Fibroblast of lung (primary cell): ENCODE measurements around the gene TMEM52. TPM values are rescaled to one million over a fixed set of nuclear protein-coding genes. Genes with fewer than 3 reads are reported as not detected.
"Not testable (repeated sequence)": the region's sequence is repeated elsewhere in the genome, so short reads cannot be mapped to it uniquely, and the experiment has no call there.

Experiments used
- DNase-seq, 2 donors: peaks; one replicate each; pipeline versions ENCODE4 v3.0.0 to v3.0.0-alpha.2; 2010; ENCODE audit warnings: low read depth in 2 of 2
- H2AFZ ChIP-seq: 2 replicates; pipeline ENCODE4 v1.5.1; 2012; ENCODE audit warnings: low read length, control low read depth, inconsistent platforms
- H3K27ac ChIP-seq: 2 replicates; pipeline ENCODE4 v1.5.1; 2011; ENCODE audit warnings: low read length, control low read depth; ENCODE audit not compliant: insufficient read depth
- H3K27me3 ChIP-seq: 2 replicates; pipeline ENCODE4 v1.5.1; 2011; ENCODE audit warnings: mild to moderate bottlenecking, low read length; ENCODE audit not compliant: control insufficient read depth, insufficient read depth
- H3K36me3 ChIP-seq: 2 replicates; pipeline ENCODE4 v1.5.1; 2011; ENCODE audit warnings: low read length; ENCODE audit not compliant: control insufficient read depth, insufficient read depth
- H3K4me1 ChIP-seq: 2 replicates; pipeline ENCODE4 v1.5.1; 2011; ENCODE audit warnings: low read length; ENCODE audit not compliant: control insufficient read depth, insufficient read depth; ENCODE audit errors: extremely low read depth
- H3K4me2 ChIP-seq: 2 replicates; pipeline ENCODE4 v1.5.1; 2011; ENCODE audit warnings: low read length, control low read depth; ENCODE audit not compliant: insufficient read depth; ENCODE audit errors: extremely low read depth
- H3K4me3 ChIP-seq, 4 experiments: fragments of 200-600 bp in 1 of 4; sonication (generic) in 1 of 4; replicated peaks in 1 of 4; 2 replicates each; pipeline ENCODE4 v1.5.1; 2011 to 2016; ENCODE audit warnings: low read length in 4 of 4, low read depth in 3 of 4, mild to moderate bottlenecking in 3 of 4, control low read depth in 2 of 4, inconsistent platforms in 1 of 4, mixed read lengths in 1 of 4; ENCODE audit not compliant: insufficient read depth in 1 of 4; ENCODE audit errors: control extremely low read depth in 1 of 4
- H3K79me2 ChIP-seq: 2 replicates; pipeline ENCODE4 v1.5.1; 2012; ENCODE audit warnings: mild to moderate bottlenecking, low read length, inconsistent platforms; ENCODE audit not compliant: control insufficient read depth, insufficient read depth
- H3K9ac ChIP-seq: 2 replicates; pipeline ENCODE4 v1.5.1; 2011; ENCODE audit warnings: mild to moderate bottlenecking, low read length, control low read depth; ENCODE audit not compliant: insufficient read depth
- H3K9me3 ChIP-seq: 2 replicates; pipeline ENCODE4 v1.5.1; 2012; ENCODE audit warnings: low read depth, low read length; ENCODE audit not compliant: control insufficient read depth, insufficient read depth
- H4K20me1 ChIP-seq: 2 replicates; pipeline ENCODE4 v1.5.1; 2011; ENCODE audit warnings: low read length; ENCODE audit not compliant: control insufficient read depth, insufficient read depth; ENCODE audit errors: extremely low read depth
- CTCF ChIP-seq, 2 donors: IDR thresholded peaks in 1 of 2; conservative IDR thresholded peaks in 1 of 2; 1 replicate in 1 of 2; 2 replicates in 1 of 2; pipeline ENCODE4 v1.5.1; 2011 to 2012; ENCODE audit warnings: low read length in 2 of 2, control low read depth in 1 of 2, inconsistent platforms in 1 of 2, low read depth in 1 of 2, mild to moderate bottlenecking in 1 of 2
- EZH2 ChIP-seq: IDR thresholded peaks from 2 replicates; pipeline ENCODE4 v1.5.1; 2012; ENCODE audit warnings: low read length, control low read depth, mild to moderate bottlenecking; ENCODE audit errors: missing control alignments
- polyA plus RNA-seq, 2 donors: library from polyadenylated mRNA; depleted of rRNA in 1 of 2; stranded (reverse) in 1 of 2; unstranded in 1 of 2; fragments of >200 nt; gene quantifications; 2 replicates each; pipeline ENCODE4 v1.2.1, GENCODE V29; 2011 to 2012; ENCODE audit warnings: missing spikeins in 1 of 2
- total RNA-seq: library from RNA; depleted of rRNA; stranded (reverse); fragments of >200 nt; gene quantifications from 2 replicates; pipeline ENCODE4 v1.2.1, GENCODE V29; 2014

Gene TMEM52
- total and polyA plus RNA-seq, 2 donors (not counting 1 experiment from before 2014, with no cell fraction given), result 0.17 to 0.42 TPM

GRCh38 chr1:1890506-1891348, 28.4 kb downstream of the TMEM52 start, which contains the start of gene GNB1:
GNB1 (minus strand) TSS chr1:1891087; CDS start chr1:1825453, 65,634 bp downstream.
- Histone ChIP-seq H3K36me3 (peaks cover 2% of the 10 kb centered on the region), H2AFZ (peak within 1 kb of the TSS; percentile 83), H4K20me1 (peaks cover 8% of the 10 kb centered on the region), H3K9me3 (no peaks in the 10 kb centered on the region), H3K4me2 (peak within 1 kb of the TSS; percentile 99), H3K27ac (peak within 1 kb of the TSS; percentile 93), H3K4me3 (peak within 1 kb of the TSS; percentile 67 to 91 (median 80)), H3K4me1 (peaks cover 12% of the 10 kb centered on the region), H3K79me2 (peaks cover 51% of the 10 kb centered on the region), H3K27me3 (peaks cover 2% of the 10 kb centered on the region), H3K9ac (peak within 1 kb of the TSS; percentile 93)
- DNase-seq, result peak; percentile 82 to 84
- TF ChIP-seq EZH2, result no peak
- TF ChIP-seq CTCF (conservative IDR thresholded peaks at IDR 0.05 in 1 of 2, IDR thresholded peaks at IDR 0.05 in 1 of 2; ENCODE audit: low read depth in 1 of 2, low read length in 2 of 2), result no peak

- H3K4me2 ChIP-seq, result peak overlapping the region; percentile 81
- peak overlapping the region; percentile 93 for H3K9ac ChIP-seq
- peak; percentile 40 to 56 for DNase-seq
- H3K27ac ChIP-seq, result peak overlapping the region; percentile 93
- peaks cover 9% of the 10 kb centered on the region for H4K20me1 ChIP-seq
- peak overlapping the region; percentile 67 to 91 (median 80) for H3K4me3 ChIP-seq
- peaks cover 12% of the 10 kb centered on the region for H3K4me1 ChIP-seq
- peaks cover 57% of the 10 kb centered on the region for H3K79me2 ChIP-seq
- peaks cover 2% of the 10 kb centered on the region for H3K36me3 ChIP-seq
- no peaks in the 10 kb centered on the region for H3K9me3 ChIP-seq
- TF ChIP-seq CTCF (conservative IDR thresholded peaks at IDR 0.05 in 1 of 2, IDR thresholded peaks at IDR 0.05 in 1 of 2; ENCODE audit: low read depth in 1 of 2, low read length in 2 of 2) (no peak), EZH2 (no peak)
- no peak overlapping the region for H2AFZ ChIP-seq
- H3K27me3 ChIP-seq, result peaks cover 2% of the 10 kb centered on the region
Measured at GRCh38 chr1:1889847-1890505, 29.1 kb downstream of the TMEM52 start.

GRCh38 chr1:1889090-1889750, 29.9 kb downstream of the TMEM52 start:
- Histone ChIP-seq H3K4me3 (peak overlapping the region; percentile 67 to 91 (median 80)), H3K4me2 (peak overlapping the region; percentile 81), H3K4me1 (peaks cover 11% of the 10 kb centered on the region), H3K27ac (peak overlapping the region; percentile 93), H2AFZ (no peak overlapping the region), H4K20me1 (peaks cover 9% of the 10 kb centered on the region), H3K36me3 (peaks cover 2% of the 10 kb centered on the region), H3K79me2 (peaks cover 64% of the 10 kb centered on the region), H3K9ac (peak overlapping the region; percentile 93), H3K9me3 (no peaks in the 10 kb centered on the region), H3K27me3 (peaks cover 2% of the 10 kb centered on the region)
- TF ChIP-seq CTCF (conservative IDR thresholded peaks at IDR 0.05 in 1 of 2, IDR thresholded peaks at IDR 0.05 in 1 of 2; ENCODE audit: low read depth in 1 of 2, low read length in 2 of 2) (no peak), EZH2 (no peak)
- peak in 1 of 2 donors; percentile 33 for DNase-seq

- not testable (repeated sequence) for H3K27ac ChIP-seq, H3K36me3 ChIP-seq, H3K9ac ChIP-seq, H3K27me3 ChIP-seq, H2AFZ ChIP-seq, H4K20me1 ChIP-seq, H3K4me3 ChIP-seq, H3K9me3 ChIP-seq, DNase-seq, H3K4me2 ChIP-seq
- peaks cover 96% of the 10 kb centered on the region for H3K79me2 ChIP-seq
- H3K4me1 ChIP-seq, result peaks cover 11% of the 10 kb centered on the region
Measured at GRCh38 chr1:1883890-1884289, 35.2 kb downstream of the TMEM52 start.
